Hematopoietic multipotent progenitor cell treated with erythropoietin and hydrocortisone succinate and interleukin-3 and kit ligand, for 17 days (in vitro differentiated cells): ENCODE measurements around the gene ARHGAP25.
"Not testable (repeated sequence)": the region's sequence is repeated elsewhere in the genome, so short reads cannot be mapped to it uniquely, and the experiment has no call there.

ENCODE experiments used
- DNase-seq: peaks from one replicate; pipeline ENCODE4 v3.0.0-alpha.2; 2015; ENCODE audit warnings: low spot score

ARHGAP25 gene

DNA sequence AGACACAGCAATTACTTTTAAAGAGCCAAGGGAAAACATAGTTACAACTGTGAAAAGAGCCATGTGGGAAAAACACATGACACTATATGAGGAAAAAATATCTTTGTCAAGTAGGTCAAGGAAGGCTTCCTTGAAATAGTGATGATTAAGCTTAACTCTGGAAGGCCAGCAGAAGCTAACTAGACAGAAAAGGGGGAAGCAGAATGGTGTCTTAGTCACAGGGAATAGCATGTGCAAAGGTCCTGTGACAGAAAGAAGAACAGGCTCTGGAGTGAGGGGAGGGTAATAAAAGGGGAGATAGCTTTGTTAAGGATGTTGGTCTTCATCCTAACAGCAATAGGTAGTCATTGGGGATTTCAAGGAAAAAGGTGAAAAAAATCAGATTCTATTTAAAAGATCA, 64.0 kb downstream of the ARHGAP25 start:
- DNase-seq, result no peak

DNA sequence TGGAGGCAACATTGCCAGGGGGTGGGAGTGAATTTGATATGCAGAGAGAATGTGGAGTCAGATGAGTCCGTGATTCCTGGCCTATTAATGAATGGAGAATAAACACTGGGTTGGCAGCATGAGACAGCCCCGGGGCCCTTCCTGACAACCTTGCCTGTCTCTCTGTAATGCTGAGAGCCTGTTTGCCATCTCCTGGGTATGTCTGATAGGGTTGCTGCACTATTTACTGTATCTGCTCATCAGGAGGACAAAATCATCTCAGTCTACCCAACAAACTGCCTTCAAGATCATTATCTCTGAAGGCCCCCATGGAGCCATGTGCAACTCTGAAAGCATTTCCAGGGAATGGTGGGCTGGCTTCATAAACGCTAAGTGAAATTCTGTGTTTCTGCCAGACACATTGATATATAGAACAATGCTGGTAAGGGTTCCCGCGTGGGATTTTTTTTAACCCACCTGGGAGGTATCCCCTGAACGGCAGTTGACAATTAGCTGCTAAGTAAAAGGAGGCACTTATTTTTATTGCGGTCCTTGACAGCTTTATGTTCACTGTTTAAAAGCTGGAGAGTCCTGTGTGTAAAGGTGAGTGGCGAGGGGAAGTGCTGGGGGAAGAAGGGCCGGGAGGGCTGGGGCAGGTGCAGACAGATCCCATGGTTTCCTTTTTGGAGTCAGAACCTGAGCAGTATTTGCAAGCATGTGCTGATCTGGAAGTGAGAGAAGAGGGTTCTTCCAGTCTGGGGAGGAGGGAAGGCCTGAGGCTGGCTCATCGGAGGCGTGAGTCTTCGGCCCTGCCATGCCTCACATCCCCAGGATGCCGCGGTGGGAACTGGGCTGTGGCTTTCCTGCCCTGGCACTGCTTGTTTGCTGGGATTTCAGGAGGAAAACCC, 64.8 kb downstream of the ARHGAP25 start:
- DNase-seq, result no peak

DNA sequence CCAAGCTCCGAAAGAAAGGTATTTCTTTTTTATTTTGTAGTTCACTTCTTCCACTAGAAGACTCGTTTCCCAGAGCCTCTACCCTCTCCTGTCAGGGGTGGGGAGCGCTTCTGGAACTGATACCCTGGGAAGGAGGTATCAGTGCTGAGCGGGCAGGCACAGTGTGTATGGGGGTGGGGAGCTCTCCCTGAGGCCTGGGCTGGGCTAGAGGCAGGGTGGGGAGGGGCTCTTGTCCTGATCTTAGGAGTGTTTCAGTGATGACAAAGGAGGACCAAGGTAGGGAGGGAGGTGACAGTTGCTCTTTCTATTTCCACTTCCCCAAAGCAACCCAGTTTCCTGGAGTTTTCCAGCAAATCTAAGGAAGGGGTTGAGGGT, 65.4 kb downstream of the ARHGAP25 start:
- no peak for DNase-seq

DNA sequence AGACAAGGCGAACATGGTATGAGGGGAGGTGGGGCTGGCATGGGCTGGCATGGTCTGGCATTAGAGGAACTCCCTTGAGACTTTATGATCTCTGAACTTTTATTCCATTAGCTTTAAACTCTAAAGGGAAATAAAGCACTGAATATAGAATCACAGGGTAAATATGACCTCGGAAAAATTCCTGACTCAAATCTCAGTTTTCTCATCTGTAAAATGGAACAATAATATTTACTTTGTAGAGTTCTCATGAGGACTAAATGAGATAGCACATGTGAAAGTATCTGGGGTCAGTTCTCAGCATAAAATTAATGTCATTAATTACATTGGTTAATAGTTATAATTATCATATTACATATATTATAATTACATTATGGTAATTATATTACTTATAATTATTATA, 65.9 kb downstream of the ARHGAP25 start:
- DNase-seq, result no peak

DNA sequence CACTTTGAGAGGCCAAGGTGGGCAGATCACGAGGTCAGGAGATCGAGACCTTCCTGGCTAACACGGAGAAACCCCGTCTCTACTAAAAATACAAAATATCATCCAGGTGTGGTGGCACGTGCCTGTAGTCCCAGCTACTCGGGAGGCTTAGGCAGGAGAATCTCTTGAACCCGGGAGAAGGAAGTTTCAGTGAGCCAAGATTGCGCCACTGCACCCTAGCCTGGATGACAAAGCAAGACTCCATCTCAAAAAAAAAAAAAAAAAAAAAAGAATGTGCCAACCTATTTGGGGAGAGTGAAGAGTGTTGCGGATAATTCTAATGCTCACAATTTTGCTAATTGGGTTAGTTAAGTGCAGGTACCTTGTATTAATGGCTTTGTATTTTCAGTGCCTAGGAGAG, 67.5 kb downstream of the ARHGAP25 start:
- DNase-seq, result not testable (repeated sequence)

DNA sequence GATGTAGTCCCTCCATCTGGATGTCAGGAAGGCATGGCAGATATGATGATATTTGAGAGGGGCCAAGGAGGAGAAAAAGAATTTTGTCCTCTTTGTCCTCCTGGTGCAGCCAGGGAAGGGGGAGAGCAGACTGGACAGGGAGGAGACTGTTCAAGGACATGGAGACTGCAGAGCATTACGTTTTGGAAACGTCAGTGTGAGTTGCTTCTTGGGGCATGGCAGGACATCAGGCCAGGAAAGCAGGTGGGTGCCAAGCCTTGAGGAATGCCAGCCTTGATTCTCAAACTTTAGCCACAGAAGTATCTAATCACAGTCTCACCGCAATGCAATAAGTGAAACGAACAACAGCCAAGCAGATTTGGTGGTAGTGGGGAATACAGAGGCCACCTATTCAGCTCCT, 70.4 kb downstream of the ARHGAP25 start:
- no peak for DNase-seq

DNA sequence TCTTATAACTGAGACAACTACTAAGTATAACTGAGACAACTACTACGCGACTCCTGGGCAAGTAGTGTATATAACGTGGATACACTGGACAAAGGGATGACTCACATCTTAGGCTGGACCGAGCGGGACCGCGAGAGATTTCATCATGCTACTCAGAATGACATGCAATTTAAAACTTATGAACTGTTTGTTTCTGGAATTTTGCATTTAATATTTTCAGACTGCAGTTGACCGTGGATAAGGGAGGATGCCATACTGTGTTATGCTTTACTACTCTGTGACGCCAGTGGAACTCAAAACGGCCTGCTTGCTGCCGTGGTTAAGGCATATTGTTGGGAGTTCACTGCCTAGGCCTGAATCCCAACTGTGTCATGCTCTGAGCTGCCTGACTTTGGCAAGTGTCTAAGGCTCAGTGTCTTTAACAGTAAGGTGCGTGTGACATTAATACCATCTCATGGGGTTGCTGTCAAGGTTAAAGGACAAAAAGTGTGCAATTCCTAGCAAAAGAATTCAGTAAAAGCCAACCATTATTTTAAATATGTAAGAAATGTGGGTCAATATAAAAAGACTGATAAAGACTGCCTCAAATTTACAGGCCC, 72.0 kb downstream of the ARHGAP25 start:
- no peak for DNase-seq

DNA sequence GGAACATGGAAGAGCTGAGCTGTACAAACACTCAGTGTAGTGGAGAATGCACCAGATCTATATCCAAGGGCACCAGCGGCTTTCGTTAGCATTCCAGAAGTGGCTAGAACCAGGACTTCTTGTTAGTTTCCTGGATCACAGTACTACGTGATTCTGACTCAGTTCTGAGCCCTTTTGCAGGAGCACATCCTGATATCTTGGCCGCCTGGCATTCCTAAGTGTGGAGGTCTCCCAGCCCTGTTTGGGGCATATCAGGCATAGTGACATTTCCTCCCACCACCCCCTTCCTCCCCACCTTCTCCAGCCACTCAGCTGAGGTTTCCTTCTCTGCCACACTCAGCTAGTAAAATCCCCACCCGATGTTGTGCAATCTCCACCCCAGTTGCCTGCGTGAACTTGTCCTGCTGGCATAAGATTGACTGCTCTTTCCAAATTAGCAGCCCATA, 73.2 kb downstream of the ARHGAP25 start:
- no peak for DNase-seq

DNA sequence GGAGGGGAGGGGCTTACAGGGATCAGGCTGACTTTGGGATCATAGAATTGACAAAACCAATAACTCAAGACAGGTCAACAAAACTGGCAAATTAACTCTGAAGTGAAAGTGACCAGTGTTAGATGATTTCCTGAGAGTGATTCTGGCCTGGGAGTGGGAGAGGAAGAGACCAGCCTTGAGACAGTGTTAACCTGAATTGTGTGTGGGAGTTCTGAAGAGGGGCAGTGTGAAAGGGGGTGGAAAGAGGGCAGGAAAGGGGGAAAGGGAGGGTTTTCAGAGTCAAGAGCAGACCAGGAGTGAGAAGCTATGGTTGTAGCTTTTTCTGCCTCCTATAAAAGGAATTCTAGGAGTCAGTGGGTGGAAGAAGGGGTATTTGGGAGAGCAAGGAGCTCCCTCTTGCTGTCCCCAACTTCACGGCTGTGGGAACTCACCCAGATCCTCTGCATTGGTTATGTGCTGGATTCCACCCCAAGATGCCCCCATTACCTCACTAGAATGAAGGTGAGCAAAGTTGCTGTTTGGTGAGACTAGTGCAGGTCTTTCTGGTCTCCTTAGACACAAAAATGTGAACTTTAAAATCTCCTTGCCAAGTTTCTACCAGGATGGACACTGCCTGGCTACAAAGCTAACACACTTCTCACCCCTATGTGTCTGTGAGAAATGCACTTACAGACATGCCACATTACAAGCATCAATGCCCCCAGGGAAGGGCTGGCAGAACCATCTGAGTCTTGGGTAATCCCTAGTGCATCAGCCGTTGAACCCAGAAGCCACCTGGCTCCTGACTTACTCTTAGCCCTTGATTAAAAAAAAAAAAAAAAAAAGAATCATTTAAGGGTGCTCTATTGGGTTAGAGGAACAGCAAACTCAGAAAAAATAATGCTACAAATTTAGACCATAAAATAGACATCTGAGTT, 75.0 kb downstream of the ARHGAP25 start:
- DNase-seq, result no peak

DNA sequence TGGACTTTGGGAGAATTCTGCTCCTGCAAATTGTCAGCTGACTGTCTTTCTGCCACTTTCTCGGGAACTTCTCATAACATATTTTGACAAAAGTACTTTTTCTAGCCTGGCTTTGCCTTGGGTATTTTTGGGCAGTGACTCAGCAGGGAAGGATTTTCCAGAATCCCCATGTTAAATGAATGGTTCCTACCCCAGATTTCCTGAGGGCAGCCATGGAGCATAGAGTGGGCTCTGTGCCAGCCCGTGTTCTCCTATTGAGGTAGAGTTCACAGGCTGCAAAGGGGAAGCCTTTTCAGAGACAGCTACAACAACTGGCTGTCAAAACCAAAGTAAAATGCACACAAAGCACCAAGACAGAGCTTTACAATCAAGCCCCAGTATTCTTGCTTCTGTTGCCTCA, 76.8 kb downstream of the ARHGAP25 start:
- DNase-seq, result peak; percentile 21

DNA sequence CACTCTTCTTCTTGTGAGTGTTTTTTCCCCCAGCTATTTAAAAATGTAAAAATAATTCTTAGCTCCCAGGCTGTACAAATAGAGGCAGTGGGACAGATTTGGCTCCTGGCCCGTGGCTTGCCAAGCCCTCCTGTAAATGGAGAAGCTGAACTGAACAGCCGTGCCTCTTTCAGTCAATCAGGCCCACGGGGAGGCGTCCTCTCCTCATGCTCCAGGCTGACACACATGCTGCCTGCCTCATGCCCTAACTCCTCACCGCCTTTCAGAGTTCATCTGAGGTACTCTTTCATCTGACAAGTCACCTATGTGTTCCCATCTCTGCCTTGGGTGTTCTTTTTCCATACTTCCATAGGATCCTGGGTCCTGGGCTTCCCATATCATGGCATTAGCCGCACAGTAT, 77.6 kb downstream of the ARHGAP25 start:
- DNase-seq, result peak; percentile 53

DNA sequence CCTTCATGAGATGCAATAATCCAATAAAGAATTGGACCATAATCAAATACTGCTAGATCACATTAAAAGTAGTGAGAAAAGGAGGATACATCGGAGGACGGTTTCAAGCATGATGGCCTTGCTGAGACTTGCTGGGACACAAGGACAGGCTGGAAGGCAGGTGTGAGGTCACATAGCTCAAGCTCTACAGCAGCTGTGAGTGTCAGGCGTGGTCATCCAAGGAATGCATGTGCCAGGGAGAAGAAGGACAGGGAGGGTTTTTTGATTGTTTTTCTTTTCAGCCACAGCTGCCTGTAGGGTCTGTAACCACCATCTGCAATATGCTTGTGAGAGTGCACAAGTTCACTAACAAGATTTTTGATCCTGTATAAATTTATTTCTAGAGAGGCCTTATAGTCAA, 79.0 kb downstream of the ARHGAP25 start:
- no peak for DNase-seq

DNA sequence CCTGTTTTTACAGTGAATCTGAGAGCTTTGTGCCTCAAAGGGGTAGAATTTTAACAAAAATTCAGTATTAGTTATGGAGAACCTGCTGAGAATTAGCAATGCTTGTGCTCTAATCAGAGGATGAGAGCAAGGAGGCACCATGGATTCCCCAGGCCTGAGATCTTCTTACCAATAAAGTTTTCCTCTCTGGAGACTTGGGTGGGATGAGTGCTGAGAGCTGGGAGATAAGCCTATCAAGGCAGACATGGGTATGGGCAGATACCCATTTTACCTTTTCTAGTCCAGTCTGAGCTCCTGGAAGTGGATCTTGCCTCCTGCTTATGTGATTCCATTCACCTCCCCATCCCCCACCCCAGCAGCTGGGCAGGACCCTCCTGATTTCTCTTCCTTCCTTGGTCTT, 82.7 kb downstream of the ARHGAP25 start:
- DNase-seq, result peak; percentile 25

DNA sequence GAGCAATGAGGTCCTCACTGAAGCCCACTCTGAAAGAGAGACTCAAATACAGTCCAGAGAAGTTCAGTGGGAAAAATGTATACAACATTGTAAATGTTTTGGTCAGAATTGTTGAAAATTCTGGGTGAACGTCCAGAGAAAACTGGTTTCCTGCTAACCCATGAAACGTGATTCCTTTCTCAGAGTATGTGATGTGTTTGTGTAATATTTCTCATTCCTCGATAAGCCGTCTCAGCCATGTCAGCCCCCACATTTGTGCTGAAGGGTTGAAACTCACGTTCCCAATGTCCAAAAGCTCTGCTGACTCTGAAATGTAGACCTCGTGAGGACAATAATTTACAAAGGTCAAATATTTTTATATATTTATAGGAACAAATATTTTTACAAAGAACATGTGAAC, 84.9 kb downstream of the ARHGAP25 start:
- DNase-seq, result no peak

DNA sequence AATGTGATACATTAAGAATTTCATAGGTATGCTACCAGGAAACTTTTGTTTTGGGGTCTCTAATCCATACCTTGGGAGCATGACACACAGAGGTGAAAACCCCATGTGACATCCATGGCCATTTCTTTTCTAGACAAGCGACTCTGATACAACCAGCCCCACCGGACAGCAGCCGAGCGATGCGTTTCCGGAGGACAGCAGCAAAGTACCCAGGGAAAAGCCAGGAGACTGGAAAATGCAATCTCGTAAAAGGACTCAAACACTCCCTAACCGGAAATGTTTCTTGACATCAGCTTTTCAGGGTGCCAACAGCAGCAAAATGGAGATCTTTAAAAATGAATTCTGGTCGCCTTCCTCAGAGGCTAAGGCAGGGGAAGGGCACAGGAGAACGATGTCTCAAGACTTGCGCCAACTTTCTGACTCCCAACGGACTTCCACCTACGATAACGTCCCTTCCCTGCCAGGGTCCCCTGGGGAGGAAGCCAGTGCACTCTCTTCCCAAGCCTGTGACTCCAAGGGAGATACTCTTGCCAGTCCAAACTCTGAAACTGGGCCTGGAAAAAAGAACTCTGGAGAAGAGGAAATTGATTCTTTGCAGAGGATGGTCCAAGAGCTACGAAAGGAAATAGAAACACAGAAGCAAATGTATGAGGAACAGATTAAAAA, 87.7 kb downstream of the ARHGAP25 start:
- DNase-seq, result no peak

DNA sequence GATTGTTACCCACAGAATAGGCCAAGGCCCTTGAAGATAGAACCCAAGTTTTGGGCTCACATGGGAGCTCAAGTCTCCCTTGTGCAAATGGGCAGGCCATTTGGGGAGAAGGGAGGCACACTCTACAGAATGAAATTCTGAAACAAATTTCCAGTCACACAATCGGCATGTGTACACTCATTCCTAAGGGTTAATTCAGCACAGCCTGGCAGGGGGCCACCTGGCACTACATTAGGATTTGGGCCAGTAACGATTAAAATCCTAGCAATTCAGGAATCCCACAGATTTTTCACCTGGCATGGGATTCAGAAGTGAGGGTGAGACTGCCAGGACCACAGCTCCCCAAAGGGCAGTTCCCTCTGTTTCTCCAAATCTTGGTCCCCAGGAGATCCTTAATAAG, 90.2 kb downstream of the ARHGAP25 start:
- DNase-seq, result no peak

DNA sequence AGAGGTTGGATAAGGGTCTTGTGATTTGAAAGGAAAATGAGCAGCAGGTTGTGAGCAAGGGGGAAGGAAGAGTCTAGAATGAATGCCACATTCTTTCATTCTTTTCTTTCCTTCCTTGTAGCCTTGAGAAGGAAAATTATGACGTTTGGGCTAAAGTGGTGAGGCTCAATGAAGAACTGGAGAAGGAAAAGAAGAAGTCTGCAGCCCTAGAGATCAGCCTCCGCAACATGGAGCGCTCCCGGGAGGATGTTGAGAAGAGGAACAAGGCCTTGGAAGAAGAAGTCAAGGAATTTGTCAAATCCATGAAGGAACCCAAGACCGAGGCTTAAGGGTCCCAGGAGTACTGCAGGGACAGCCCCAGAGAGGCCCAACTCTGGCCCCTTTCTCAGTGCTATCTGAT, 91.3 kb downstream of the ARHGAP25 start:
- no peak for DNase-seq

DNA sequence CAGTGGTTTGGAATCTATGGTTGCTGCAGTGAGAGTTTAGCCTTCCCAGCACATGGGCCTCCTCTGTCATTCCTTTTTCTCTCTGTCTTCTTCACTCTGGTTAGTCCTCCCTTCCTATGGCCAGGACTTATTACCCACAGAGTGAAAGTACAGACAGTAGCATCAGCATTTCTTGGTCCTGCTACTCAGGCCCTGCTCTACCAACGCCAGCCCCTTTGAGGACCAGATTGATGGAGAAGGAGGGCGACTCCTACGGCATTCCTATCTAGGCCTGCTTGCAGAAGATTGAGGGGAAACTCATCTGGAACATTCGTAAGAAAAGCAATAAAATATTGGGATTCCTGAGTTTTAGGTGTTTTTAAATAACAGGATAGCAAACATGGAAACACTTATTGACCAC, 93.1 kb downstream of the ARHGAP25 start:
- DNase-seq, result no peak

DNA sequence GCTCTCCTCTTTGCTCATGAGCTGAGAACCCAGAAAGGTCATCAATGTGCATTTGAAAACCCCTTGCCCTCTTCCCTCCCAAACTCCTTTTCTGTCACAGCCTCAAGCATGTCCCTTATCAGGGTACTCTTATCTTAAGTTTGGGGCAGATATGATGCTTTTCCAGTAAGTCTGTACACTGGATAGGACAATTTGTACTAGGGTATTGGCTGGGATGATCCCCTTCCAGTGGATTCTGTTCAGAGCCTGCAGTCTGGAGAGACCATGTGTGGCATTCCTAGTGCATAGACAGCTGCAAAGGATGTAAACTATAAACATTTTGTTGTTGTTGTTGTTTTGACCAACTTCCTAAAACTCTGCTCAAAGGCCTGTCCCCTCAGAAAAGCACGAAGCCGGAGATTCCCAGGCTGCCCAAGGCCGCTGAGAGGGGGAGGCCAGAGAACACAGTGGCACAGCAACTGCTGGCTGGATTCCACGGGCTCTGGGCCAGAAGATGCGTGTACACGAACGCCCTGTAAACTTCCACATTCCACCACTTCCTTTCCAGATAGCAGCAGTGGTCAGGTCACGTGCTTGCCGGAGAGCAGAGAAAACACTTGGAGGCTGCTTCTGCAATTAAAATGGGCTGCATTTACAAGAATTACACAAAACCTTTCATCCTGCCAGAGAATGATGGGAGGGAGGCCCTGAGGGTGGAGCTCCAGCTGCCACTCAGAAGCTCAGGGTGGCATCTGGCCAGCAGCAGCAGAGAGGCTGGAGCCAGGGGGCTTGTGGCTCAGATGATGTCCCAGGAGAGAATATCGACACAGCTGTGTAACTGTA, 94.5 kb downstream of the ARHGAP25 start:
- peak; percentile 96 for DNase-seq

DNA sequence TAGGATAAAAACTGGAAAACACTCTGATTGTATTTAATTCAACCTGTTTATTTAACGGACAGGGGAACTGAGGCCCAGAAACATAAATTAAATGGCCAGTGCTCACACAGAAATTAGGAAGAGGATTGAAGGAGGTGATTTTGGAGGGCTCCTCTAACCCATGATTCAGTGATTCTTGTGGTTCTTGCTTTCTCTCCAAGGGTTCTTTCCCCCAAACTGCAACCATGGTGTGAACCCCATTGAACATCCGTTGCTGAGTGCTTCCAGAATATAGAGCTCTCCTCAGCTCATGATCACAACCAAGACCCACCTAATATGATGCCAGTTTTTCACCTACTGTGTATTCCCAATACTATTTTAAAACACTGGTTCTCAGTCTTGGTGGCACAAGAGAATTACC, 95.1 kb downstream of the ARHGAP25 start:
- DNase-seq, result peak; percentile 56

DNA sequence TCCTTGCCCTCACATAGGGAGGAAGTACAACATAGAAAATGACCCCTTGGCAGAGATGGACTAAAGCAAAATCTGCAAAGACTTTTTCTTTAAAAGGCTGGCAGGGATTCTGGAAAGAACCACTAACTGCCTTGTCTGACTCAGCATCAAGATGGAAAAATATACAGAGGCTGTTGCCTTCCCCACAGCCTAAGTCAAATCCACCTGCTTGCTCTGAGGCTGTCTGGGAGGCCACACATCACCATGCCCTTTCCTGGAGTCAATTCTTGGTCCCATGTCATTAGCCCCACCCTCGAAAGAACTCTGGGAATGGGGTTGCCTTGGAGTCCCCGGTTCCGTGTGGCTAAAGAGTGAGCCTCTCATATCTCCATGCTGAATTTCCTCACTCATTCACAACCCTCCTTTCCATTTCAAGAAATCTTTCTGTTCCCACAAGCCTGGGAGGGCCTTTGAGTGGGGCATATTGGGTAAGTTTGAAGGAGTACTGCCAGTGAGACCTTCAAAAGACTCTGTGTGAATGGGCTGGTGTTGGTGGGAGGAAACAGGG, 97.1 kb downstream of the ARHGAP25 start:
- peak; percentile 30 for DNase-seq
